Mesenchymal stem cell (in vitro differentiated cells and primary cell): ENCODE data around the gene HPRT1.

Experiments
- DNase-seq: peaks from one replicate; pipeline ENCODE4 v3.0.0-alpha.2; 2013
- H2AFZ ChIP-seq: one replicate; pipeline ENCODE4 v1.6.1; 2013; ENCODE audit warnings: low read depth, mild to moderate bottlenecking, control low read depth, inconsistent platforms, low read length, moderate library complexity
- H2AK5ac ChIP-seq: 2 replicates; pipeline ENCODE4 v1.6.1; 2013; ENCODE audit warnings: low read length, moderate library complexity, mild to moderate bottlenecking, inconsistent platforms; ENCODE audit not compliant: severe bottlenecking
- H2BK120ac ChIP-seq: one replicate; pipeline ENCODE4 v1.6.1; 2013; ENCODE audit warnings: low read depth, mild to moderate bottlenecking, inconsistent platforms, low read length, moderate library complexity
- H2BK12ac ChIP-seq, 2 experiments: one replicate each; pipeline ENCODE4 v1.6.1; 2013; ENCODE audit warnings: inconsistent platforms in 2 of 2, low read length in 2 of 2, mild to moderate bottlenecking in 2 of 2, moderate library complexity in 2 of 2, control low read depth in 1 of 2
- H2BK15ac ChIP-seq: one replicate; pipeline ENCODE4 v1.6.1; 2013; ENCODE audit warnings: mild to moderate bottlenecking, low read depth, inconsistent platforms; ENCODE audit not compliant: poor library complexity, severe bottlenecking
- H2BK5ac ChIP-seq: 2 replicates; pipeline ENCODE4 v1.6.1; 2013; ENCODE audit warnings: low read depth, mild to moderate bottlenecking, low read length, control low read depth, inconsistent platforms; ENCODE audit not compliant: poor library complexity, severe bottlenecking
- H3K14ac ChIP-seq, 2 experiments: one replicate each; pipeline ENCODE4 v1.6.1; 2013; ENCODE audit warnings: inconsistent platforms in 2 of 2, low read length in 2 of 2, control low read depth in 1 of 2, mild to moderate bottlenecking in 1 of 2, moderate library complexity in 1 of 2
- H3K18ac ChIP-seq, 2 experiments: one replicate each; pipeline ENCODE4 v1.6.1; 2013; ENCODE audit warnings: inconsistent platforms in 2 of 2, low read length in 2 of 2, control low read depth in 1 of 2, low read depth in 1 of 2, mild to moderate bottlenecking in 1 of 2
- H3K23ac ChIP-seq, 2 experiments: one replicate each; pipeline ENCODE4 v1.6.1; 2013; ENCODE audit warnings: inconsistent platforms in 2 of 2, low read length in 2 of 2, mild to moderate bottlenecking in 2 of 2, moderate library complexity in 2 of 2, control low read depth in 1 of 2
- H3K27ac ChIP-seq: 2 replicates; pipeline ENCODE4 v1.5.1; 2013; ENCODE audit warnings: mild to moderate bottlenecking, moderate library complexity, low read length, control low read depth, inconsistent platforms; ENCODE audit not compliant: poor library complexity, severe bottlenecking
- H3K27me3 ChIP-seq, 2 experiments: 2 replicates each; pipeline versions ENCODE4 v1.6.1 to v1.7.0; 2013; ENCODE audit warnings: low read length in 2 of 2, mild to moderate bottlenecking in 2 of 2, moderate library complexity in 2 of 2, control low read depth in 1 of 2, inconsistent platforms in 1 of 2; ENCODE audit not compliant: control insufficient read depth in 1 of 2, insufficient read depth in 1 of 2
- H3K36me3 ChIP-seq, 2 experiments: 2 replicates each; pipeline versions ENCODE4 v1.6.1 to v1.7.0; 2013; ENCODE audit warnings: low read length in 2 of 2, control low read depth in 1 of 2, inconsistent platforms in 1 of 2, low read depth in 1 of 2, mild to moderate bottlenecking in 1 of 2; ENCODE audit not compliant: insufficient read depth in 2 of 2, control insufficient read depth in 1 of 2
- H3K4ac ChIP-seq, 2 experiments: one replicate each; pipeline ENCODE4 v1.6.1; 2013; ENCODE audit warnings: inconsistent platforms in 2 of 2, low read length in 2 of 2, mild to moderate bottlenecking in 2 of 2, moderate library complexity in 2 of 2, control low read depth in 1 of 2, low read depth in 1 of 2
- H3K4me1 ChIP-seq: 2 replicates; pipeline ENCODE4 v1.6.1; 2013; ENCODE audit warnings: low read depth, low read length, control low read depth; ENCODE audit not compliant: control insufficient read depth, insufficient read depth
- H3K4me2 ChIP-seq: 2 replicates; pipeline ENCODE4 v1.6.1; 2013; ENCODE audit warnings: low read length, mild to moderate bottlenecking, inconsistent platforms; ENCODE audit not compliant: poor library complexity, severe bottlenecking
- H3K4me3 ChIP-seq, 2 experiments: 2 replicates each; pipeline versions ENCODE4 v1.5.1 to v1.7.0; 2013; ENCODE audit warnings: low read length in 2 of 2, mild to moderate bottlenecking in 2 of 2, control low read depth in 1 of 2, low read depth in 1 of 2; ENCODE audit not compliant: insufficient read depth in 1 of 2
- H3K79me1 ChIP-seq: replicated peaks from 2 replicates; pipeline ENCODE4 v1.6.1; 2013; ENCODE audit warnings: mild to moderate bottlenecking, control low read depth, low read length, inconsistent platforms; ENCODE audit not compliant: poor library complexity, severe bottlenecking
- H3K9ac ChIP-seq: 2 replicates; pipeline ENCODE4 v1.7.0; 2013; ENCODE audit warnings: mild to moderate bottlenecking, low read length, moderate library complexity
- H3K9me3 ChIP-seq: 2 replicates; pipeline ENCODE4 v1.7.0; 2013; ENCODE audit warnings: mild to moderate bottlenecking, low read length; ENCODE audit not compliant: control insufficient read depth
- H4K8ac ChIP-seq: one replicate; pipeline ENCODE4 v1.6.1; 2013; ENCODE audit warnings: inconsistent platforms, mild to moderate bottlenecking, low read length, moderate library complexity
- H4K91ac ChIP-seq: one replicate; pipeline ENCODE4 v1.6.1; 2013; ENCODE audit warnings: mild to moderate bottlenecking, low read length, inconsistent platforms
- WGBS: methylation state at CpG from one replicate; pipeline ENCODE4 v1.1.7; 2013; ENCODE audit warnings: mixed read lengths; 5-methylcytosine and 5-hydroxymethylcytosine counted together

The HPRT1 gene

GRCh38 chrX:134533352-134533751 is 73.4 kb downstream of the HPRT1 start:
- Histone ChIP-seq H2BK12ac (no peak overlapping the region), H3K23ac (no peak overlapping the region), H3K14ac (no peak overlapping the region), H3K4me1 (peaks cover 7% of the 10 kb centered on the region), H3K9me3 (no peaks in the 10 kb centered on the region), H2BK15ac (no peak overlapping the region), H3K27ac (no peak overlapping the region), H2BK5ac (no peak overlapping the region), H3K18ac (no peak overlapping the region), H3K9ac (no peak overlapping the region), H3K4ac (no peak overlapping the region), H3K4me3 (no peak overlapping the region), H4K8ac (no peak overlapping the region), H2BK120ac (no peak overlapping the region), H3K79me1 (no peaks in the 10 kb centered on the region), H3K4me2 (no peak overlapping the region), H3K36me3 (no peaks in the 10 kb centered on the region), H4K91ac (no peak overlapping the region), H2AK5ac (no peak overlapping the region), H3K27me3 (peaks cover 0 to 11% of the 10 kb centered on the region in 2 experiments), H2AFZ (no peak overlapping the region)
- no peak for DNase-seq
- 85% methylated on average over 9 of the region's 9 CpGs for WGBS

GRCh38 chrX:134533952-134534351 is 74.0 kb downstream of the HPRT1 start:
- Histone ChIP-seq H3K4ac (no peak overlapping the region), H3K9me3 (no peaks in the 10 kb centered on the region), H4K91ac (no peak overlapping the region), H3K14ac (no peak overlapping the region), H3K23ac (no peak overlapping the region), H3K4me1 (peaks cover 8% of the 10 kb centered on the region), H3K9ac (no peak overlapping the region), H3K4me2 (no peak overlapping the region), H4K8ac (no peak overlapping the region), H3K27me3 (peaks cover 0 to 11% of the 10 kb centered on the region in 2 experiments), H2BK120ac (no peak overlapping the region), H3K4me3 (no peak overlapping the region), H2BK12ac (no peak overlapping the region), H3K36me3 (no peaks in the 10 kb centered on the region), H3K79me1 (no peaks in the 10 kb centered on the region), H2BK15ac (no peak overlapping the region), H3K18ac (no peak overlapping the region), H2AFZ (no peak overlapping the region), H3K27ac (no peak overlapping the region), H2AK5ac (no peak overlapping the region), H2BK5ac (no peak overlapping the region)
- WGBS = 78% methylated on average over 4 of the region's 4 CpGs
- DNase-seq = no peak

DNA sequence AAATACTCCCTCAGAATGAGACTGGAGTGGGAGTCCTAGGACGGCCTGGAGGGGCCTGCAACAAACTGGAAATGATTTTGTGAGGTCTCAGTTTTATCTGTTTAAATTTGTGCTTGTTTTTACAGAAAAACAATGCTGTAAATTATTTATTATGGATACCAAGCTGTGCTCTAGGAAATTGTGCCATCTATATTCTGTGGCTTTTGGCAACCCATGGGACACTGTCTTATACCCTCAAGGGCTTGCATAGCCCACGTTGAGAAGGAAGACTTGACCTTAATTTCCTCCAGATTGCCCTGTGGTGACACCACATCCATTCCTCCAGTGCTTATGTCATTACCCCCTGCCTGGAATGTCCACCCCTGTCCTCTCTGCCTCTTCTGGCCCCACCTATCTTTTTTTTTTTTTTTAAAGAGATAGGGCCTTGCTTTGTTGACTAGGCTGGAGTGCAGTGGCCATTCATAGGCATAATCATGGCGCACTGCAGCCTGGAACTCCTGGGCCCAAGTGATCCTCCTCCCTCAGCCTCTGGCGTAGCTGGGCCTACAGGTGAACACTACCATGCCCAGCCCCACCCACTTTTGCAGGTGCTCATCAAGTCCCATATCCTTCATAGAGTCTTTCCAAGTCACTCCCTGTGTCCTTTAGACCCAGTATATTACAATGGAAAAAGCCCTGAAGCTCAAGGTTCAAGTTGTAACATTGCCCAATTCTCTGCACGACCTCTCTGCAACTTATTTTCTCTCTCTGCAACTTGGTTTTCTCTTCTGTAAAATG is 77.4 kb downstream of the HPRT1 start:
- Histone ChIP-seq H3K14ac (no peak overlapping the region), H2BK15ac (no peak overlapping the region), H3K4ac (peak overlapping the region in 1 of 2 experiments; percentile 88), H2AFZ (no peak overlapping the region), H2BK120ac (no peak overlapping the region), H3K27ac (peak overlapping the region; percentile 76), H3K9ac (peak overlapping the region; percentile 30), H3K79me1 (no peaks in the 10 kb centered on the region), H3K4me2 (no peak overlapping the region), H3K23ac (no peak overlapping the region), H2BK5ac (no peak overlapping the region), H3K36me3 (no peaks in the 10 kb centered on the region), H2AK5ac (no peak overlapping the region), H3K18ac (peak overlapping the region; percentile 48 to 54), H2BK12ac (peak overlapping the region; percentile 66 to 89), H4K8ac (no peak overlapping the region), H4K91ac (no peak overlapping the region), H3K4me3 (no peak overlapping the region), H3K27me3 (peaks cover 0 to 10% of the 10 kb centered on the region in 2 experiments), H3K4me1 (peaks cover 10% of the 10 kb centered on the region), H3K9me3 (no peaks in the 10 kb centered on the region)
- peak; percentile 87 for DNase-seq
- WGBS = 40% methylated on average over 4 of the region's 5 CpGs

- WGBS = 0% methylated on average over 1 of the region's 5 CpGs
- Histone ChIP-seq H3K18ac (peak overlapping the region; percentile 21 to 52), H3K4me3 (no peak overlapping the region)
Observed at GRCh38 chrX:134538316-134538715, 78.4 kb downstream of the HPRT1 start.

More at GRCh38 chrX:134538316-134538715, 78.4 kb downstream of the HPRT1 start:
- no peak overlapping the region for H3K9ac ChIP-seq
- peaks cover 0 to 11% of the 10 kb centered on the region in 2 experiments for H3K27me3 ChIP-seq
- no peak overlapping the region for H3K14ac ChIP-seq
- H2BK15ac ChIP-seq = no peak overlapping the region
- peaks cover 13% of the 10 kb centered on the region for H3K4me1 ChIP-seq
- H3K27ac ChIP-seq = no peak overlapping the region
- no peak overlapping the region for H3K4ac ChIP-seq
- peak overlapping the region; percentile 31 for H2AK5ac ChIP-seq
- H3K79me1 ChIP-seq = no peaks in the 10 kb centered on the region
- DNase-seq = peak; percentile 53
- H3K9me3 ChIP-seq = no peaks in the 10 kb centered on the region
- H2BK12ac ChIP-seq = peak overlapping the region; percentile 25 to 93
- H4K8ac ChIP-seq = no peak overlapping the region
- no peak overlapping the region for H2BK120ac ChIP-seq
- no peaks in the 10 kb centered on the region for H3K36me3 ChIP-seq
- no peak overlapping the region for H2AFZ ChIP-seq
- H3K4me2 ChIP-seq = no peak overlapping the region
- no peak overlapping the region for H4K91ac ChIP-seq
- H3K23ac ChIP-seq = no peak overlapping the region
- H2BK5ac ChIP-seq = no peak overlapping the region
